ENCODE data around the gene CALU.

Gene CALU

DNA sequence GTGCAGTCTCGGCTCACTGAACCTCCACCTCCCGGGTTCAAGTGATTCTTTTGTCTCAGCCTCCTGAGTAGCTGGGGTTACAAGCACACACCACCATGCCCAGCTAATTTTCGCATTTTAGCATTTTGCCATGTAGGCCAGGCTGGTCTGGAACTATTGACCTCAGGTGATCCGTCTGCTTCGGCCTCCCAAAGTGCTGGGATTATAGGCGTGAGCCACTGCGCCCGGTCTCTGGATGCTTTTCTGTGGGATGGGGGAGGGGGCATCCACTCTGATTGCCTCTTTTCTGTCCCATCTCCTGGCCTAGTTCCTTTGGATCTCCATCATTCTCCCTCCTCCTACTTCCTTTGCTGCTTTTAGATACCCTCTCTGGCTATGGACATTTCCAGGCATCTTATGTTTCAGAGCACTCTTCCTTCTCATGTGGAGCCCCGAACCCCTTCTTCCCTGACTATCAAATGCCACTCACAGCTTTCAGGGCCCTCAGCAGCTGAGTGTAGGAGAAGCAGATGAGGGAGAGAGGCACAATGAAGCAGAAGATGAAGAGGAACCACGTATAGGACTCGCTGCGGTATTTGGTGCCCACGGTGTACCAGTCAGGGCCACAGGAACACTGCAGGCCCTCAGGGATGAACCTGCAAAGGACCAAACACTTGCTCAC lies 35.0 kb downstream of the CALU start:
- Histone ChIP-seq H3K4me1 (ENCODE audit: control insufficient read depth in 1 of 2, insufficient read depth in 1 of 2, low read depth in 1 of 2, low read length in 1 of 2) (no peaks in the 10 kb centered on the region), H3K36me3 (peaks cover 29% of the 10 kb centered on the region), H3K9me3 (no peaks in the 10 kb centered on the region), H3K4me3 (ENCODE audit: low read depth in 1 of 2, low read length in 1 of 2) (no peak overlapping the region), H3K27ac (no peak overlapping the region), H3K27me3 (peaks cover 8% of the 10 kb centered on the region)
- TF ChIP-seq, protein P1, sequence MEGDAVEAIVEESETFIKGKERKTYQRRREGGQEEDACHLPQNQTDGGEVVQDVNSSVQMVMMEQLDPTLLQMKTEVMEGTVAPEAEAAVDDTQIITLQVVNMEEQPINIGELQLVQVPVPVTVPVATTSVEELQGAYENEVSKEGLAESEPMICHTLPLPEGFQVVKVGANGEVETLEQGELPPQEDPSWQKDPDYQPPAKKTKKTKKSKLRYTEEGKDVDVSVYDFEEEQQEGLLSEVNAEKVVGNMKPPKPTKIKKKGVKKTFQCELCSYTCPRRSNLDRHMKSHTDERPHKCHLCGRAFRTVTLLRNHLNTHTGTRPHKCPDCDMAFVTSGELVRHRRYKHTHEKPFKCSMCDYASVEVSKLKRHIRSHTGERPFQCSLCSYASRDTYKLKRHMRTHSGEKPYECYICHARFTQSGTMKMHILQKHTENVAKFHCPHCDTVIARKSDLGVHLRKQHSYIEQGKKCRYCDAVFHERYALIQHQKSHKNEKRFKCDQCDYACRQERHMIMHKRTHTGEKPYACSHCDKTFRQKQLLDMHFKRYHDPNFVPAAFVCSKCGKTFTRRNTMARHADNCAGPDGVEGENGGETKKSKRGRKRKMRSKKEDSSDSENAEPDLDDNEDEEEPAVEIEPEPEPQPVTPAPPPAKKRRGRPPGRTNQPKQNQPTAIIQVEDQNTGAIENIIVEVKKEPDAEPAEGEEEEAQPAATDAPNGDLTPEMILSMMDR (IDR thresholded peaks at IDR 0.05): no peak

DNA sequence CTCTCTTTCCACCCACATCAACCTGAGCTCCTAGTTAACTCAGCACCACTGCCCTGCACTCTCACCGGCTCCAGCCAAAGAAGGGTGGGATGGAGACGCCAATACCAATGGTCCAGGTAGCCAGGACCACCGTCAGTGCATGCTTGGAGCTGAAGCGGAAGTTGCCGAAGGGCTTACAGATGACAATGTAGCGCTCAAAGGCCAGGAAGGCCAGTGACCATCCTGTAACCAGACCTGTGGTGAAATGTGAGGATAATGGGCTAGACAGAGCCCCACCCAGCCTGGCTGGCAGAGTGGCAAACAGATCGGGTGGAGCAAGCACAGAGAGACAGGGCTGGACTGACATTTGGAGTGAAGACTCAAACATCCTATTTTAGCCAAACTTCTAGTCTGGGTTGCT lies 35.8 kb downstream of the CALU start:
- Histone ChIP-seq H3K27ac (no peak overlapping the region), H3K4me1 (ENCODE audit: control insufficient read depth in 1 of 2, insufficient read depth in 1 of 2, low read depth in 1 of 2, low read length in 1 of 2) (no peaks in the 10 kb centered on the region), H3K4me3 (ENCODE audit: low read depth in 1 of 2, low read length in 1 of 2) (no peak overlapping the region), H3K36me3 (peaks cover 22% of the 10 kb centered on the region), H3K9me3 (no peaks in the 10 kb centered on the region), H3K27me3 (peaks cover 8% of the 10 kb centered on the region)
- TF ChIP-seq, protein P1 (IDR thresholded peaks at IDR 0.05): no peak

DNA sequence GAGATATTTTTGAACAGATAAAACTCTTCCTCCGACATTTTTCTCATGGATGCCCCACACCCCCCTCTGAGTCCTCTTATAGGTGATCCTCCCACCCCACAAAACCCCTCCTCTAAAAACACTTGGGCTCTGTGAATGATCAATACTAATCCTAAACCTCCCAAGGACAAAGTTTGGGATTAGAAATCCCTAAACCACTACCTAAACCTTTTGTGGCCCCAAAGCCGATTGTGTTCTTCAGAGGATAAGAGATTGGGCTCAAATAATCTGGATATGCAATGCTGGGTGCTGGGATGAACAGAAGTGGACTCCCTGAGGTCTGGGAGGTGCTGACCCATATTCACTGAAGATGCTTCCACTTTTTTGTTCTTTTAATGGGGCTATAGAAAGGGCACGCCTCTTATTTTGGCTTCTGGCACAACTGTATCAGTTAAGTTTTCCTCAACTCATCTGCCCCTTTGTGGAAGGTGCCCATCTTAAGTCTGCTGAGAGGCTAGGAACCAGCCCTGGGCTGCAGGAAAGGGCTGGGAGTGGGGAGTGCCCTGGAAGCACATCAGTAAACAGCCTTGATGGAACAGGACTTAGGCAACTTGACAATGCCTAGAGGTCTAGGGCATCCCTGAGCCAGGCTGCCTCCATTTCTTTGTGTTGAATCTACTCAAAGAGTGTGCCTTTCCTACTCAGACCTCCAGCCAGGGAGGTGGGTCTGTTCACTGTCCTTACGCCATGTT lies 36.8 kb downstream of the CALU start, which contains the start of gene OPN1SW:
TSS of gene OPN1SW (minus strand) at position 51 of the 731 bp plus-strand sequence. CDS start at position 38, 13 bp downstream.
- Histone ChIP-seq H3K27ac (no peak within 1 kb of the TSS), H3K9me3 (no peaks in the 10 kb centered on the region), H3K4me3 (ENCODE audit: low read depth in 1 of 2, low read length in 1 of 2) (no peak within 1 kb of the TSS), H3K4me1 (ENCODE audit: control insufficient read depth in 1 of 2, insufficient read depth in 1 of 2, low read depth in 1 of 2, low read length in 1 of 2) (no peaks in the 10 kb centered on the region), H3K27me3 (peaks cover 8% of the 10 kb centered on the region), H3K36me3 (peaks cover 12% of the 10 kb centered on the region)
- TF ChIP-seq, protein P1 (IDR thresholded peaks at IDR 0.05): no peak

DNA sequence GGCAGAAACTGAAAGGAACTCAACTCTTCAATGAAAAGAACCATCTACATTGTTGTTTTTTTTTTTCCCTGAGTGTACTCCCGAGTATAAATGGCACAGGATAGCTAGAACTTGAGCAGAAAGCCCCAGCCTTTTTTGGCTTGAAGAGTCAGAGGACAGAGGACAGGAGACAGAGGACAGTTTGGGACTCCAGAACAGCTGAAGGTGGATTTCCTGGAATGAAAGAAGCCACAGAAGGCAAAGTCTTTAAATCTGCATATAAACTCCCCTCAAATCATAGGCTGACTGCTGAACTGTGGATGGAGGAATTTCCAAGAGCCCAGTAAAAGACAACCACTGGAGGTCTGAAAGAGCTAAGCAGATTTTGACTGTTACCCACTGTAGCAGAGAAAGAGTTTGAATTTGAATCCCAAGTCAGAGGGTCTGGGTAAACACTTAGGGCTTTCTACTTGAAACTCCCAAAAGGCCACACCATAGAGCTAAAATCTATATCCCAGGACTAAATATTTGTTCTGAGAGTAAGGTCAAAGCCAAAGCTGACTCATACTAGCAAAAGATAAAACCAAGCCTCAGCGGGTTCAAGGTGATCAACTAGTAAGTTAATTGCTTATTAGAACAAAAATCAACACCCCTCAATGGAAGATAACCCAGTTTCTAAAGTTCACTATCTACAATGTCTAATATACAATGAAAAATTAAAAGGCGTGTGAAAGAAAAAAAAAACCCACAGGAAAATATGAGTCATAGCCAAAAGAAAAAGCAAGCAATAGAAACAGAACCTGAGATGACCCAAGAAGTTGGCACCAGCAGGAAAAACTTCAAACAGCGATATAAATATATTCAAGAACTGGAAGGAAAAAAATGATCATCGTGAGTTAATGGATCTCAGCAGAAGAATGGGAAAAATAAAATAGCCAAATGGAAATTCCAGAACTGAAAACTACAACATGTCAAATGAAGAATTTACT lies 38.3 kb downstream of the CALU start:
- H3K36me3 ChIP-seq: peaks cover 2% of the 10 kb centered on the region
- no peaks in the 10 kb centered on the region for H3K4me1 ChIP-seq (ENCODE audit: control insufficient read depth in 1 of 2, insufficient read depth in 1 of 2, low read depth in 1 of 2, low read length in 1 of 2)
- TF ChIP-seq, protein P1 (IDR thresholded peaks at IDR 0.05): no peak
- H3K27ac ChIP-seq: no peak overlapping the region
- H3K9me3 ChIP-seq: no peaks in the 10 kb centered on the region
- H3K27me3 ChIP-seq: peaks cover 8% of the 10 kb centered on the region
- no peak overlapping the region for H3K4me3 ChIP-seq (ENCODE audit: low read depth in 1 of 2, low read length in 1 of 2)

DNA sequence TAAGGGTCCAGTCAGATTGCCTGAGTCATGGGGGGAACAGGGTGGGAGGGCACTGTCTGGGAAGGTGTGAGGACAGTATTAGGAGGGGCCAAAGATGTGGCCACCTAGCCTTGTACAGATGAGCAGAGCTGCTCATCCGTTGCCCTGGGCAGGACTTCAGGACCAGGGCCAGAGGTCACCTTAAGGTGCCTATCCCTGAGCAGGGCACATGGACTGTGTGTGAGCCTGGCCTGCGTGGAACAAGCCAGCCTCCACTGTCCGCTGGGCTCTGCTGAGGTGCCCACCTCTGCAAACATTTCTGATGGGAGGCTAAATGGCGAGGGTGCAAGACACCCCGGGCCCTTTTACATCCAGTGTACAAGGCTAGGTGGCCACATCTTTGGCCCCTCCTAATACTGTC lies 39.8 kb downstream of the CALU start:
- Histone ChIP-seq H3K4me1 (ENCODE audit: control insufficient read depth in 1 of 2, insufficient read depth in 1 of 2, low read depth in 1 of 2, low read length in 1 of 2) (no peaks in the 10 kb centered on the region), H3K27ac (no peak overlapping the region), H3K4me3 (ENCODE audit: low read depth in 1 of 2, low read length in 1 of 2) (no peak overlapping the region), H3K36me3 (no peaks in the 10 kb centered on the region), H3K9me3 (no peaks in the 10 kb centered on the region), H3K27me3 (peaks cover 8% of the 10 kb centered on the region)
- TF ChIP-seq, protein P1 (IDR thresholded peaks at IDR 0.05): no peak

Data from neutrophil (primary cell).